ENCODE data around the gene FBXO42. TPM values are rescaled to one million over a fixed set of nuclear protein-coding genes. Genes with fewer than 3 reads are reported as not detected.

The FBXO42 gene
- total RNA-seq, 1 donor from 2014 or later, result 18.4 TPM

- Mint-ChIP-seq H3K27me3 (no peaks in the 10 kb centered on the region), H3K9me3 (no peaks in the 10 kb centered on the region), H3K4me3 (no peak overlapping the region), H3K27ac (no peak overlapping the region), H3K4me1 (ENCODE audit: unreplicated experiment) (no peaks in the 10 kb centered on the region), H3K36me3 (peaks cover 22% of the 10 kb centered on the region)
- DNase-seq (ENCODE audit: extremely low spot score, unreplicated experiment), result no peak
- no peak for TF ChIP-seq CTCF (conservative IDR thresholded peaks at IDR 0.05)
Observed at GRCh38 chr1:16294219-16295212, 57.8 kb downstream of the FBXO42 start.

- no peak for DNase-seq (ENCODE audit: extremely low spot score, unreplicated experiment)
- Mint-ChIP-seq H3K9me3 (no peaks in the 10 kb centered on the region), H3K36me3 (peaks cover 25% of the 10 kb centered on the region), H3K4me3 (no peak overlapping the region), H3K4me1 (ENCODE audit: unreplicated experiment) (no peaks in the 10 kb centered on the region), H3K27me3 (no peaks in the 10 kb centered on the region), H3K27ac (no peak overlapping the region)
- no peak for TF ChIP-seq CTCF (conservative IDR thresholded peaks at IDR 0.05)
Observed at GRCh38 chr1:16293538-16293937, 58.7 kb downstream of the FBXO42 start.

GRCh38 chr1:16292739-16293138 is 59.5 kb downstream of the FBXO42 start:
- H3K27me3 Mint-ChIP-seq, result no peaks in the 10 kb centered on the region
- H3K4me3 Mint-ChIP-seq, result no peak overlapping the region
- DNase-seq (ENCODE audit: extremely low spot score, unreplicated experiment), result no peak
- no peaks in the 10 kb centered on the region for H3K9me3 Mint-ChIP-seq
- no peak for TF ChIP-seq CTCF (conservative IDR thresholded peaks at IDR 0.05)
- peaks cover 28% of the 10 kb centered on the region for H3K36me3 Mint-ChIP-seq
- no peaks in the 10 kb centered on the region for H3K4me1 Mint-ChIP-seq (ENCODE audit: unreplicated experiment)
- no peak overlapping the region for H3K27ac Mint-ChIP-seq

- TF ChIP-seq CTCF (conservative IDR thresholded peaks at IDR 0.05), result no peak
- no peaks in the 10 kb centered on the region for H3K4me1 Mint-ChIP-seq (ENCODE audit: unreplicated experiment)
- H3K36me3 Mint-ChIP-seq, result peaks cover 21% of the 10 kb centered on the region
- H3K27me3 Mint-ChIP-seq, result no peaks in the 10 kb centered on the region
- H3K27ac Mint-ChIP-seq, result no peak overlapping the region
- H3K9me3 Mint-ChIP-seq, result no peaks in the 10 kb centered on the region
- no peak for DNase-seq (ENCODE audit: extremely low spot score, unreplicated experiment)
- H3K4me3 Mint-ChIP-seq, result no peak overlapping the region
Observed at GRCh38 chr1:16289959-16290358, 62.3 kb downstream of the FBXO42 start.

GRCh38 chr1:16286122-16286521 is 66.2 kb downstream of the FBXO42 start:
- no peak overlapping the region for H3K27ac Mint-ChIP-seq
- no peak for TF ChIP-seq CTCF (conservative IDR thresholded peaks at IDR 0.05)
- DNase-seq (ENCODE audit: extremely low spot score, unreplicated experiment), result no peak
- no peaks in the 10 kb centered on the region for H3K27me3 Mint-ChIP-seq
- no peaks in the 10 kb centered on the region for H3K9me3 Mint-ChIP-seq
- no peaks in the 10 kb centered on the region for H3K4me1 Mint-ChIP-seq (ENCODE audit: unreplicated experiment)
- H3K36me3 Mint-ChIP-seq, result peaks cover 14% of the 10 kb centered on the region
- H3K4me3 Mint-ChIP-seq, result no peak overlapping the region

Measured in type B pancreatic cell (in vitro differentiated cells).